ENCODE data around the gene GPR150. TPM values are rescaled to one million over a fixed set of nuclear protein-coding genes. Genes with fewer than 3 reads are reported as not detected.
A peak's percentile ranks its signal among the peaks of the same experiment; 100 is the strongest.

Gene GPR150
- total RNA-seq (2014; rRNA removed; shearing (Covaris generic)), result not detected in 2 replicates

DNA sequence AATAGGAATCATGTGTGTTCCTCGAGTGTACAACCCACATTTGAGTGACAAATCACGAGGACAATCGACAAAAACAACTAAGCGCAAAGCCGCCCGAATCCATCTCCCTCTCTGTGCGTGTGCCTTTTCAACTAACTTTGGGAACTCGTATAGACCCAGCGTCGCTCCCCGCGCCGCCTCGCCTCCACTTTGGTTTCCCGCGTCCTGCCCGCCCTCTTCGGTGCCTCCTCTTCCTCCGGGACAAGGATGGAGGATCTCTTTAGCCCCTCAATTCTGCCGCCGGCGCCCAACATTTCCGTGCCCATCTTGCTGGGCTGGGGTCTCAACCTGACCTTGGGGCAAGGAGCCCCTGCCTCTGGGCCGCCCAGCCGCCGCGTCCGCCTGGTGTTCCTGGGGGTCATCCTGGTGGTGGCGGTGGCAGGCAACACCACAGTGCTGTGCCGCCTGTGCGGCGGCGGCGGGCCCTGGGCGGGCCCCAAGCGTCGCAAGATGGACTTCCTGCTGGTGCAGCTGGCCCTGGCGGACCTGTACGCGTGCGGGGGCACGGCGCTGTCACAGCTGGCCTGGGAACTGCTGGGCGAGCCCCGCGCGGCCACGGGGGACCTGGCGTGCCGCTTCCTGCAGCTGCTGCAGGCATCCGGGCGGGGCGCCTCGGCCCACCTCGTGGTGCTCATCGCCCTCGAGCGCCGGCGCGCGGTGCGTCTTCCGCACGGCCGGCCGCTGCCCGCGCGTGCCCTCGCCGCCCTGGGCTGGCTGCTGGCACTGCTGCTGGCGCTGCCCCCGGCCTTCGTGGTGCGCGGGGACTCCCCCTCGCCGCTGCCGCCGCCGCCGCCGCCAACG is at the start of gene GPR150:
GPR150 (plus strand) TSS at position 58 of the 840 bp plus-strand sequence; CDS start at position 247, 189 bp downstream.
- no peak for DNase-seq (ENCODE audit: low spot score)

DNA sequence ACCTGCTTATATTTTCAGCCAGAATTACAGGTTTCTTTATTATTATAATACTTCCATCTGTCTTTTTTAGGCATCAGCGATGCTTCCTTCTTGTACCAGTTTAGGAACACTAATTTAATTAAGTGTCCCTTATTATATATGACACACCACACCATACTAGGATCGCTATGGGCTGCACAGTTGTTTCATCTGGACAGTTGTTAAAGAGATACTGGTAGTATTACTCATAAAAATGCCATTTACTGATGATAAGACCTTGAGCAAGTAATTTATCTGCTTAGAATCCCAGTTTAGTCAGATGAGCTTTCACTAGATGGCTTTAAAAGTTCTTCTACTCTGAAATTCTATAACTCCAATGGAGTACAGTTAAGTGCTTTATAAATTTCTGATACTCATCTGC is 47.9 kb upstream of the GPR150 start:
- no peak for DNase-seq (ENCODE audit: low spot score)

- DNase-seq (ENCODE audit: low spot score), result no peak
Measured at GRCh38 chr5:95581576-95581975, 38.3 kb upstream of the GPR150 start.

- DNase-seq (ENCODE audit: low spot score), result no peak
Measured at GRCh38 chr5:95583992-95584391, 35.9 kb upstream of the GPR150 start.

- DNase-seq (ENCODE audit: low spot score), result no peak
Measured at GRCh38 chr5:95590880-95591279, 29.0 kb upstream of the GPR150 start.

- DNase-seq (ENCODE audit: low spot score), result peak; percentile 67
Measured at GRCh38 chr5:95591490-95591901, 28.4 kb upstream of the GPR150 start.

DNA sequence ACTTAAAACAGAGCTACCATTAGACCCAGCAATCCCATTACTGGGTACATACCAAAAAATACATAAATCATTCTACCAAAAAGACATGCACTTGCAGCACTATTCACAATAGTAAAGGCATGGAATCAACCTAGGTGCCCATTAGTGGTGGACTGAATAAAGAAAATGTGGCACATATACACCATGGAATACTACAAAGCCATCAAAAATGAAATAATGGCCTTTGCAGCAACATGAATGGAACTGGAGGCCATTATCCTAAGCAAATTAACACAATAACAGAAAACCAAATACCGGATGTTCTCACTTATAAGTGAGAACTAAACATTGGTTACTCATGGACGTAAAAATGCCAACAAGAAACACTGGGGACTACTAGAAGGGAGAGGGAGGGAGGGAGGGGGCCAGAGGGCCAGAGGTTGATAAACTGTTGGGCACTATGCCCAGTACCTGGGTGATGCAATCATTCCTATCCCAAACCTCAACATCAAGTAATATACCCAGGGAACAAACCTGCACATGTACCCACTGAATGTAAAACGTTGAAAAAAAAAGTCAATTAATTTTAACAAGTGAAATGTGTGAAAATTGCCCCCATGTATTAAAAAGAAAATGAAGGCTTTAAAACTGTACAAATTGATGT is 24.5 kb upstream of the GPR150 start:
- DNase-seq (ENCODE audit: low spot score), result peak; percentile 34

- no peak for DNase-seq (ENCODE audit: low spot score)
Measured at GRCh38 chr5:95599252-95599651, 20.6 kb upstream of the GPR150 start.

GRCh38 chr5:95600557-95600956 is 19.3 kb upstream of the GPR150 start:
- no peak for DNase-seq (ENCODE audit: low spot score)

DNA sequence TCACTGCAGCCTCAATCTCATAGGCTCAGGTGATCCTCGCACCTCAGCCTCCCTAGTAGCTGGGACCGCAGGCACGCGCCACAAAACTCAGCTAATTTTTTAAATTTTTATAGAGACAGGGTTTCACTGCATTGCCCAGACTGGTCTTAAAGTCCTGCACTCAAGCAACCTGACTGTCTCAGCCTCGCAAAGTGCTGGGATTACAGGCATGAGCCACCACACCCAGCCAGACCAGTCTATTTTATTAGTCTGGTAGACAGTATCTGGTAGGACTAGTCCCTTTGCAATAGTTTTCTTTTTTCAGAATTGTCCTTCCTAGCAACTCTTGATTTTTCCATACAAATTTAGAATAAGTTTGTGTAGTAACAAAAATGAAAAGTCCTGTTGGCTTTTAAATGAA is 14.1 kb upstream of the GPR150 start:
- no peak for DNase-seq (ENCODE audit: low spot score)

GRCh38 chr5:95606419-95606818 is 13.5 kb upstream of the GPR150 start:
- no peak for DNase-seq (ENCODE audit: low spot score)

- DNase-seq (ENCODE audit: low spot score), result peak; percentile 18
Measured at GRCh38 chr5:95609711-95610110, 10.2 kb upstream of the GPR150 start.

DNA sequence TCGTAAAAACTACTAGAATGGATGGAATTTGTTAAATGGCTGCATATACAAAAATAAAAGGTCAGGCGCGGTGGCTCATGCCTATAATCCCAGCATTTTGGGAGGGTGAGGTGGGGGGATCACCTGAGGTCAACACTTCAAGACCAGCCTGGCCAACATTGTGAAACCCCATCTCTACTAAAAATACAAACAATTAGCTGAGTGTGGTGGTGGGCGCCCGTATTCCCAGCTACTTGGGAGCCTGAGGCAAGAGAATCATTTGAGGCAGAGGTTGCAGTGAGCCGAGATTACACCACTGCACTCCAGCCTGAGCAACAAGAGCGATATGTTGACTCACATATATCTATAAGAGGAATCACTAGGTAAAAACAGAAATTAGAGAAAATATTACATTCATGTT is 9.3 kb upstream of the GPR150 start:
- DNase-seq (ENCODE audit: low spot score), result no peak

DNA sequence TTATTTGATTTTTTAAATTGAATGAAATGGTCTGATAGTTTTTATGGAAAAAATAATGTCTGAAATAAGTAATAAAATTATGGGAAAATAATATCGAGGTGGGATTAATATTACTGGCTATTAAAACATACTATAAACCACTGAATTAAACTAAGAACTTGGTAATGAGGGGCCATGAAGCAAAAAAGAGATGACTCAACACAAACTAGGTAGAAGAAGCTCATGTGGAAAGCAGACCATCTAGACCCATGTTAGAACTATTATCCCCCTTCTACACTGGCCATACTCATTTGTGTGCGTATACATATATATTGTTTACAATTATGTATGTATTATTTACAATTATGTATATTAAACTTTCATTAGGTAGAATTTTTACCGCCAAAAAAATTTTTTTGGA is 8.5 kb upstream of the GPR150 start:
- DNase-seq (ENCODE audit: low spot score), result no peak

GRCh38 chr5:95613514-95613913 is 6.4 kb upstream of the GPR150 start:
- no peak for DNase-seq (ENCODE audit: low spot score)

DNA sequence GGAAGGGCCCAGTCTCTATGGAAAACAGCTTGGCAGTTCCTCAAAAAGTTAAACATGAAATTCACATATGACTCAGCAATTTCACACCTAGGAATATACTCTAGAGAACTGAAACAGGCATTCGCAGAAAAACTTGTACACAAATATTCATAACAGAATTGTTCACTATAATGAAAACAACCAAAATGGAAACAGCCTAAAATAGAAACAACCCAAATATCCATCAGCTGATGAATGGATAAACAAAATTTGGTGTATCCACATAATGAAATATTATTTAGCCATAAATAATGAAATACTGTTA is 4.8 kb upstream of the GPR150 start:
- DNase-seq (ENCODE audit: low spot score), result no peak

DNA sequence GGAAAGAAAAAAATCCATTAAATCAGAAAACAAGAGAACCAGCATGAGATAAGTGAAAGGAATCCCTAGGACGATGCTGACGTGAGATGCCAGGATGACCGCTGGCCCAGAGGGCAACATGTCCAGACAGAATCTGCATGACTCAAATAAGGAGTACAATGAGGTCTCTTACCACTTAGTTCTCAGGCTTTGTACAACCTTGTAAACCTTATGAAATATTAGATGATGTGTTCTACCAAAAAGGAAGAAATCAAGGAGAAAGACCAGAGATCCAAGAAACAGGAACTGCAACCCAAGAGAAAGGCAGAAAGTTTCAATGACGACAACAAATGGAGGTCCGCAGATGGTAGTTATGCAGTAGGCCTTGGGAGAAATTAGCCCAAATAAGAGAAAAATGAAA is 2.8 kb upstream of the GPR150 start:
- DNase-seq (ENCODE audit: low spot score), result no peak

DNA sequence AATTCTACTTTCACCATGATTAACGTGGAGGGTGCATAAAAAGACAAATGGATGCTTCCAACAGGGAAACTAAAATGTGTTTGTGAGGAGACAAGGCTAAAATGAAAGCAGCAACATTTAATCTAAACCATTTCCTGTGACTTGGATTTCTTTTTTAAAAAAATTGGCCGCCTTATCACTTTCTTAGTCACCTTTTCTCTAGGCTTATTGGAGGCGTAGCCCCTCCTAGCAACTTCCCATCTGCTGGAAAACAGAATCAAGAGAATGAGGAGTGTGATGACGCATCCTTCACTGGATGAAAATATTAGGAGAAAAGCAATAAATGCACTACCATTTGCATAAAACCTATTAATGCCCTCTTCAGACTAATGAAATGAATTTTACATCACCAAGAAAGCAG is 791 bp upstream of the GPR150 start:
- no peak for DNase-seq (ENCODE audit: low spot score)

- DNase-seq (ENCODE audit: low spot score), result no peak
Measured at GRCh38 chr5:95619514-95620029, 315 bp upstream of the GPR150 start.

- no peak for DNase-seq (ENCODE audit: low spot score)
Measured at GRCh38 chr5:95620870-95621838, 1.3 kb downstream of the GPR150 start.

- no peak for DNase-seq (ENCODE audit: low spot score)
Measured at GRCh38 chr5:95621839-95622629, 2.1 kb downstream of the GPR150 start.

All from H4 (cell line).